Activated CD8-positive, alpha-beta T cell treated with anti-CD3 and anti-CD28 coated beads for 36 hours (primary cell): ENCODE data around the gene TCP11L1. TPM values are rescaled to one million over a fixed set of nuclear protein-coding genes. Genes with fewer than 3 reads are reported as not detected.
"Not testable (repeated sequence)": the region's sequence is repeated elsewhere in the genome, so short reads cannot be mapped to it uniquely, and the experiment has no call there.

ENCODE experiments used
- ATAC-seq: fragments of 200-7000 bp; cut with Tn5 transposase; one replicate; pipeline ENCODE4 v1.10.0; 2021; ENCODE audit warnings: mild to moderate bottlenecking, moderate library complexity
- CTCF ChIA-PET: fragments of 350-600 bp; sonication (Branson Sonifier 250); formaldehyde crosslinking; loops from one replicate; lab custom pipeline; 2021; ENCODE audit warnings: antibody characterized with exemption; lab: Charles Lee
- POLR2A ChIA-PET: fragments of 350-600 bp; sonication (Branson Sonifier 250); formaldehyde crosslinking; loops from one replicate; lab custom pipeline; 2021; ENCODE audit warnings: antibody characterized with exemption; lab: Charles Lee
- DNase-seq: peaks from one replicate; pipeline ENCODE4 v3.0.0-alpha.2; 2020
- H3K27ac Mint-ChIP-seq: one replicate; pipeline ENCODE4 v1.8.0; 2021; ENCODE audit warnings: mild to moderate bottlenecking, mixed read lengths
- H3K27me3 Mint-ChIP-seq: one replicate; pipeline ENCODE4 v1.8.0; 2021; ENCODE audit warnings: mixed read lengths
- H3K36me3 Mint-ChIP-seq: one replicate; pipeline ENCODE4 v1.8.0; 2021; ENCODE audit warnings: low read depth, mixed read lengths
- H3K4me1 Mint-ChIP-seq: one replicate; pipeline ENCODE4 v1.8.0; 2021; ENCODE audit warnings: low read depth, mixed read lengths
- H3K4me3 Mint-ChIP-seq: one replicate; pipeline ENCODE4 v1.8.0; 2021; ENCODE audit warnings: mild to moderate bottlenecking, moderate library complexity, mixed read lengths
- H3K9me3 Mint-ChIP-seq: one replicate; pipeline ENCODE4 v1.8.0; 2021; ENCODE audit warnings: mixed read lengths
- intact Hi-C: fragments of 100-400 bp; cut with micrococcal nuclease; formaldehyde crosslinking; loops from one replicate; pipeline ENCODE4 v1.10.0; 2022
- total RNA-seq, 2 experiments: library from RNA; stranded (reverse); gene quantifications; one replicate each; pipeline ENCODE4 v1.2.3, GENCODE V29; 2021
- TF ChIP-seq, protein P1 (sequence below): fragments of 200-600 bp; IDR thresholded peaks from one replicate; pipeline ENCODE4 v1.8.0; 2022; ENCODE audit warnings: antibody characterized with exemption, mild to moderate bottlenecking

TCP11L1 gene
- total RNA-seq, 2 experiments from 2014 or later, result 11.0 to 12.7 TPM

DNA sequence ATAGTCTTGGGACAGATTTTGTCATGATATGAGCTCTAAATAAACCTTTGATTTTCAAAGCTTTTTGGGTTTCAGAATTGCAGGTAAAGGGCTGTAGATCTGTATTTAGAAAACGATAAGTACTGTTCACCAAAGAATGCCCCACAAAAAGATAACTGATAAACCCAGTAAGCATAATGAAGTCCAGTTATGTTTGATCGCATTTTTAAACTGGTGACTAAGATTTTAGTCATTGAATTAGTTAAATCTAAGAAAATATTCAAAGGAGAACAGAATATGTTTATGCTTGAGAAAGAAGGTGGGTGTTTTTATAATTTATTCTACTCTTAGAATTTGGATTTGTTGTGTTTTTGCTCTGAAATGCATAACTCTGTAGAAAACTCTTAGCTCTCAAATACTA, 12.1 kb upstream of the TCP11L1 start:
- no peaks in the 10 kb centered on the region for H3K4me1 Mint-ChIP-seq

GRCh38 chr11:33027846-33028536, 11.4 kb upstream of the TCP11L1 start:
- POLR2A ChIA-PET, result interaction anchor here (1.8 kb wide), 1 partner anchor 11 kb away, joined by 5 read pairs; no protein-coding TSS in a partner anchor
- no peaks in the 10 kb centered on the region for H3K27me3 Mint-ChIP-seq
- no peaks in the 10 kb centered on the region for H3K36me3 Mint-ChIP-seq
- H3K4me3 Mint-ChIP-seq, result no peak overlapping the region
- DNase-seq, result no peak
- intact Hi-C loops, result no loop called here
- TF ChIP-seq, protein P1, sequence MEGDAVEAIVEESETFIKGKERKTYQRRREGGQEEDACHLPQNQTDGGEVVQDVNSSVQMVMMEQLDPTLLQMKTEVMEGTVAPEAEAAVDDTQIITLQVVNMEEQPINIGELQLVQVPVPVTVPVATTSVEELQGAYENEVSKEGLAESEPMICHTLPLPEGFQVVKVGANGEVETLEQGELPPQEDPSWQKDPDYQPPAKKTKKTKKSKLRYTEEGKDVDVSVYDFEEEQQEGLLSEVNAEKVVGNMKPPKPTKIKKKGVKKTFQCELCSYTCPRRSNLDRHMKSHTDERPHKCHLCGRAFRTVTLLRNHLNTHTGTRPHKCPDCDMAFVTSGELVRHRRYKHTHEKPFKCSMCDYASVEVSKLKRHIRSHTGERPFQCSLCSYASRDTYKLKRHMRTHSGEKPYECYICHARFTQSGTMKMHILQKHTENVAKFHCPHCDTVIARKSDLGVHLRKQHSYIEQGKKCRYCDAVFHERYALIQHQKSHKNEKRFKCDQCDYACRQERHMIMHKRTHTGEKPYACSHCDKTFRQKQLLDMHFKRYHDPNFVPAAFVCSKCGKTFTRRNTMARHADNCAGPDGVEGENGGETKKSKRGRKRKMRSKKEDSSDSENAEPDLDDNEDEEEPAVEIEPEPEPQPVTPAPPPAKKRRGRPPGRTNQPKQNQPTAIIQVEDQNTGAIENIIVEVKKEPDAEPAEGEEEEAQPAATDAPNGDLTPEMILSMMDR, result no peak
- CTCF ChIA-PET, result interaction anchor here (2.2 kb wide), 1 partner anchor 35 kb away, joined by 5 read pairs; no protein-coding TSS in a partner anchor
- no peak overlapping the region for H3K27ac Mint-ChIP-seq
- no peak for ATAC-seq
- H3K4me1 Mint-ChIP-seq, result no peaks in the 10 kb centered on the region
- H3K9me3 Mint-ChIP-seq, result no peaks in the 10 kb centered on the region

More for the DNA sequence above, 12.1 kb upstream of the TCP11L1 start:
- no peaks in the 10 kb centered on the region for H3K27me3 Mint-ChIP-seq
- TF ChIP-seq, protein P1, result no peak
- POLR2A ChIA-PET, result interaction anchor here (1.8 kb wide), 1 partner anchor 12 kb away, joined by 5 read pairs; no protein-coding TSS in a partner anchor
- ATAC-seq (no peak), DNase-seq (no peak)
- no peaks in the 10 kb centered on the region for H3K36me3 Mint-ChIP-seq
- H3K27ac Mint-ChIP-seq, result no peak overlapping the region
- CTCF ChIA-PET, result interaction anchor here (0.9 to 2.2 kb wide), 2 partner anchors 36 to 38 kb away, joined by 3 to 5 read pairs; no protein-coding TSS in a partner anchor
- H3K4me3 Mint-ChIP-seq, result no peak overlapping the region
- no peaks in the 10 kb centered on the region for H3K9me3 Mint-ChIP-seq
- intact Hi-C loops, result no loop called here

DNA sequence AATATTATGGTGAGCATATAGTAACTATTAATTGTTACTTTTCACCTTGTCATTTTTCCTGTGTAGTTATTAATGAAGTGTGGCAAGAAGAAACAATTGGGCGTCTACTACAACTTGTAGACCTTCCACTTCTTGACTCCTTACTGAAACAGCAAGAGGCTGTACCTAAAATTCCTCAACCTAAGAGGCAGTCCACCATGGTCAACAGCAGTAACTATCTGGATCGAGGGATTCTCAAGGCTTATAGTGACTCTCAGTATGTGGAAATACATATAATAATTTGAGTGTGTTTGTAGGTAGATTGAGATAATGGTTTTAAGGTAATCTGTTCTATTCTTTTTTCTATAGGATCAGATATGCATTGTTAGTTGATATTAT, 10.8 kb upstream of the TCP11L1 start:
- ATAC-seq, result no peak
- intact Hi-C loops, result no loop called here
- no peaks in the 10 kb centered on the region for H3K27me3 Mint-ChIP-seq

DNA sequence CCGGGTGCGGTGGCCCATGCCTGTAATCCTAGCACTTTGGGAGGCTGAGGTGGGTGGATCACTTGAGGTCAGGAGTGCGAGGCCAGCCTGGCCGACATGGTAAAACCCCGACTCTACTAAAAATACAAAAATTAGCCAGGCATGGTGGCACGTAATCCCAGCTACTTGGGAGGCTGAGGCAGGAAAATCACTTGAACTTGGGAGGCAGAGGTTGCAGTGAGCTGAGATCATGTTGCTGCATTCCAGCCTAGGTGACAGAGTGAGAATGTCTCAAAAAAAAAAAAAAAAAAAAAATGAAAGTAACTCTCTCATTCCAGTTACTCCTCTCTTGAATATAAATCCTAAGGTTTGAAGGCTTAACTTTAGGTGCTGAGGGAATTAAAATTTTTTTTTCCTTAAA, 10.2 kb upstream of the TCP11L1 start:
- H3K4me1 Mint-ChIP-seq, ATAC-seq, H3K27me3 Mint-ChIP-seq, H3K9me3 Mint-ChIP-seq, H3K4me3 Mint-ChIP-seq, H3K27ac Mint-ChIP-seq, DNase-seq, H3K36me3 Mint-ChIP-seq, intact Hi-C loops: not testable (repeated sequence)
- CTCF ChIA-PET, result interaction anchor here (0.7 to 1.0 kb wide), 3 partner anchors 15 to 82 kb away, joined by 3 to 4 read pairs (median 3); no protein-coding TSS in a partner anchor
- POLR2A ChIA-PET, result interaction anchor here (0.7 to 1.3 kb wide), 3 partner anchors 10 to 65 kb away, joined by 3 to 7 read pairs (median 3); no protein-coding TSS in a partner anchor

More for the DNA sequence above, 10.8 kb upstream of the TCP11L1 start:
- TF ChIP-seq, protein P1, result no peak
- Mint-ChIP-seq H3K4me1 (no peaks in the 10 kb centered on the region), H3K4me3 (no peak overlapping the region), H3K36me3 (no peaks in the 10 kb centered on the region), H3K9me3 (no peaks in the 10 kb centered on the region), H3K27ac (no peak overlapping the region)
- DNase-seq, result no peak
- CTCF ChIA-PET, result interaction anchor here (1.0 to 2.2 kb wide), 2 partner anchors 35 to 37 kb away, joined by 3 to 5 read pairs; no protein-coding TSS in a partner anchor
- POLR2A ChIA-PET, result interaction anchor here (0.7 to 1.3 kb wide), 2 partner anchors 10 to 64 kb away, joined by 3 to 7 read pairs; no protein-coding TSS in a partner anchor

DNA sequence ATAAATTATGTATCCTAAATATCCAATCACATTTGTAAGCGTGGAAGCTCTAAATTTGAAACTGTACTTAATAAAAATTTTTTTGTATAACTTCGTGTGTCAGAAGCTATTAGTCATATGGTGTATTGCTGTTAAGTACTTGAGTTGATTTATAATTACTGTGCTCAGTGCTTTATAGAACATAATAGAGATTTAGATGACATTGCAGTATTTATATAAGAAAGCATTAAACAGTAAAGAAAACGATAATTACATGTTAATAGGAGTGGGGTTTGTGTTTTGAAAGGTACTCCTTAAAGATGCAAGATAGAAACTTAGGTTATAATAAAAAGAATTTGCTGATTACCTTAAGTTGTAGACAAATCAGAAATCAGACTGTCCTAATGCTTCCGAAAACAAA, 5.9 kb upstream of the TCP11L1 start:
- intact Hi-C loops, result no loop called here

More for the DNA sequence above, 5.9 kb upstream of the TCP11L1 start:
- no peaks in the 10 kb centered on the region for H3K36me3 Mint-ChIP-seq
- ATAC-seq (no peak), DNase-seq (no peak)
- H3K27me3 Mint-ChIP-seq, result peaks cover 1% of the 10 kb centered on the region
- no peak overlapping the region for H3K4me3 Mint-ChIP-seq
- TF ChIP-seq, protein P1, result no peak
- no peaks in the 10 kb centered on the region for H3K9me3 Mint-ChIP-seq
- H3K4me1 Mint-ChIP-seq, result no peaks in the 10 kb centered on the region
- POLR2A ChIA-PET, result interaction anchor here (1.0 kb wide), 1 partner anchor 14 kb away, joined by 4 read pairs; no protein-coding TSS in a partner anchor
- no peak overlapping the region for H3K27ac Mint-ChIP-seq
- CTCF ChIA-PET, result interaction anchor here (1.0 to 1.6 kb wide), 2 partner anchors 17 to 18 kb away, joined by 3 to 5 read pairs; partner anchors contain the start of gene DEPDC7
